A673 (cell line): Measurements from ENCODE around the gene PSMG2.

Experiments used
- EZH2 ChIP-seq: fragments of 200-600 bp; sonication (generic); IDR thresholded peaks from 2 replicates; pipeline ENCODE4 v1.6.1; 2017; ENCODE audit warnings: borderline replicate concordance, low read depth, mild to moderate bottlenecking, mixed read lengths, antibody characterized with exemption, low read length; ENCODE audit not compliant: poor library complexity, severe bottlenecking
- TF ChIP-seq, protein P1 (sequence below): fragments of 300-800, 200-600 bp; sonication (generic); conservative IDR thresholded peaks from 2 replicates; pipeline ENCODE4 v1.5.1; 2017; ENCODE audit warnings: low read depth, mild to moderate bottlenecking, antibody characterized with exemption, low read length, moderate library complexity, mixed read lengths

- TF ChIP-seq, protein P1, sequence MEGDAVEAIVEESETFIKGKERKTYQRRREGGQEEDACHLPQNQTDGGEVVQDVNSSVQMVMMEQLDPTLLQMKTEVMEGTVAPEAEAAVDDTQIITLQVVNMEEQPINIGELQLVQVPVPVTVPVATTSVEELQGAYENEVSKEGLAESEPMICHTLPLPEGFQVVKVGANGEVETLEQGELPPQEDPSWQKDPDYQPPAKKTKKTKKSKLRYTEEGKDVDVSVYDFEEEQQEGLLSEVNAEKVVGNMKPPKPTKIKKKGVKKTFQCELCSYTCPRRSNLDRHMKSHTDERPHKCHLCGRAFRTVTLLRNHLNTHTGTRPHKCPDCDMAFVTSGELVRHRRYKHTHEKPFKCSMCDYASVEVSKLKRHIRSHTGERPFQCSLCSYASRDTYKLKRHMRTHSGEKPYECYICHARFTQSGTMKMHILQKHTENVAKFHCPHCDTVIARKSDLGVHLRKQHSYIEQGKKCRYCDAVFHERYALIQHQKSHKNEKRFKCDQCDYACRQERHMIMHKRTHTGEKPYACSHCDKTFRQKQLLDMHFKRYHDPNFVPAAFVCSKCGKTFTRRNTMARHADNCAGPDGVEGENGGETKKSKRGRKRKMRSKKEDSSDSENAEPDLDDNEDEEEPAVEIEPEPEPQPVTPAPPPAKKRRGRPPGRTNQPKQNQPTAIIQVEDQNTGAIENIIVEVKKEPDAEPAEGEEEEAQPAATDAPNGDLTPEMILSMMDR, result no peak
- no peak for TF ChIP-seq EZH2
These were observed 64.2 kb downstream of the PSMG2 start for GRCh38 chr18:12766986-12767433.
